HEK293T (cell line): ENCODE measurements around the gene CHST15.

Experiments
- CTCF ChIA-PET: fragments of 350-600 bp; formaldehyde crosslinking; extraction: SDS; loops from one replicate; lab custom pipeline; 2021; ENCODE audit warnings: antibody characterized with exemption, inconsistent platforms; lab: Yijun Ruan, JAX
- POLR2A ChIA-PET: fragments of 350-600 bp; formaldehyde crosslinking; extraction: SDS; loops from one replicate; lab custom pipeline; 2020; ENCODE audit warnings: antibody characterized with exemption, inconsistent platforms; lab: Yijun Ruan, JAX
- DNase-seq: peaks from one replicate; pipeline ENCODE4 v3.0.0; 2012; ENCODE audit warnings: mixed read lengths; ENCODE audit errors: extremely low spot score
- ARNT ChIP-seq: fragments of 450-650 bp; IDR thresholded peaks from 2 replicates; pipeline ENCODE4 v1.6.1; 2017; ENCODE audit warnings: mild to moderate bottlenecking
- BHLHE40 ChIP-seq: fragments of 450-650 bp; IDR thresholded peaks from 2 replicates; pipeline ENCODE4 v1.6.1; 2016; ENCODE audit warnings: mild to moderate bottlenecking, moderate library complexity, borderline replicate concordance
- CTBP1 ChIP-seq: fragments of 450-650 bp; IDR thresholded peaks from 2 replicates; pipeline ENCODE4 v1.6.1; 2016; ENCODE audit warnings: borderline replicate concordance
- ELF4 ChIP-seq: fragments of 450-650 bp; IDR thresholded peaks from 2 replicates; pipeline ENCODE4 v1.6.1; 2017; ENCODE audit warnings: antibody characterized with exemption
- FOXA1 ChIP-seq: fragments of 450-650 bp; IDR thresholded peaks from 2 replicates; pipeline ENCODE4 v1.6.1; 2016; ENCODE audit warnings: mild to moderate bottlenecking
- FOXK2 ChIP-seq: fragments of 450-650 bp; IDR thresholded peaks from 2 replicates; pipeline ENCODE4 v1.6.1; 2016; ENCODE audit warnings: mild to moderate bottlenecking
- FOXM1 ChIP-seq: fragments of 450-650 bp; IDR thresholded peaks from 2 replicates; pipeline ENCODE4 v1.6.1; 2017; ENCODE audit warnings: mild to moderate bottlenecking, borderline replicate concordance
- HDGF ChIP-seq: fragments of 450-650 bp; IDR thresholded peaks from 2 replicates; pipeline ENCODE4 v1.6.1; 2017; ENCODE audit warnings: antibody characterized with exemption, borderline replicate concordance
- L3MBTL2 ChIP-seq: fragments of 450-650 bp; conservative IDR thresholded peaks from 2 replicates; pipeline ENCODE4 v1.6.1; 2016; ENCODE audit warnings: mild to moderate bottlenecking
- LEF1 ChIP-seq: fragments of 450-650 bp; IDR thresholded peaks from 2 replicates; pipeline ENCODE4 v1.6.1; 2017; ENCODE audit warnings: mild to moderate bottlenecking, borderline replicate concordance
- NFRKB ChIP-seq: fragments of 450-650 bp; IDR thresholded peaks from 2 replicates; pipeline ENCODE4 v1.6.1; 2016; ENCODE audit warnings: mild to moderate bottlenecking, moderate library complexity
- PKNOX1 ChIP-seq: fragments of 450-650 bp; IDR thresholded peaks from 2 replicates; pipeline ENCODE4 v1.6.1; 2016
- SP1 ChIP-seq: fragments of 450-650 bp; IDR thresholded peaks from 2 replicates; pipeline ENCODE4 v1.6.1; 2017
- SUZ12 ChIP-seq: fragments of 450-650 bp; IDR thresholded peaks from 2 replicates; pipeline ENCODE4 v1.6.1; 2016; ENCODE audit warnings: mild to moderate bottlenecking
- TARDBP ChIP-seq: fragments of 450-650 bp; IDR thresholded peaks from 2 replicates; pipeline ENCODE4 v1.6.1; 2016
- ZNF384 ChIP-seq: fragments of 450-650 bp; IDR thresholded peaks from 2 replicates; pipeline ENCODE4 v1.6.1; 2016

Gene CHST15

DNA sequence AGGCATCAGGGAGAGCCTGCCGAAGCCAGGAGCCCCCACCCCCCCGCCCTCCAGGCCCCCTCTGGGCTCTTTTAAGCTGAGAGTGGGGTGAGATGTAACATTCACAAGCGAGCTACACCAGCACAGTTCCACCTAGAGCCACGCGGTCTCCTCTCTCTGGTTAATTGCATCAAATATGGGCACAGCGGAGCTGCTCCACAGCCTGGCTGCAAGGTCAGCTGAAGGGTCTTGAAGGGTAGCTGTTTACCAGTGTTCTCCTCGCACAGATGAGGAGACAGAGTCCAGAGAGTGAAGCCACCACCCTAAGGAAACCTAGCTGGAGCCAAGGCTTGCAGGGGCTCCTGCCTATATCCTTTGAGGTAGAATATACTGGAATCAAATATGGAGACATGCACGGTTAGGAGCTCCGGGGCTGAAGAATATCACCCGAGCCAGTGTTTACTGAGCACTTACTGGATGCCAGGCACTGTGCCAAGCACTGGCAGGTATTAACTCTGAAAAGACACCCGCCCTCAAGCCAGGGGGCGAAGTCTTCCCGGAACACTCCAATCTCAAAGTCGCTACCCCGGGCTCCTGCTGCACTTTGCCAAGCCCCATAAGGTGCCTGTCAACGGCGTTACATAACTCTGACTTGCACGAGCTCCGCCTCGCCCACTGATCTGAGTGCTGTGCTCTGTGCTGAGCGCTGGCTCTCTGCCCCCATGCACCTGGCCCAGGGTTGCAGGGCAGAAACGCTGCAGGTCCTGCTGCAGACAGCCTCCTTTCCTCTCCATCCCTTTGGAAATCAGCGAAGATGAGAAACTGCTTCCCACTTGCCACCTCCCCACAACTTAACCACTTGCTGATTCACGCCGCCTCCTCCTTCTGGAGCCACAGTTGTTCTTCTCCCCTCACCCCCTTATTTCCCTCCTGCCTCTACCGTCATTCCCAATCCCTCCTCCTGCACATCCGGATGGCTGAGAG is 5.4 kb downstream of the CHST15 start:
- CTCF ChIA-PET, result interaction anchor here (0.6 kb wide), 1 partner anchor 21 kb away, joined by 4 read pairs; no protein-coding TSS in a partner anchor
- DNase-seq, result no peak
- no peak for TF ChIP-seq L3MBTL2
- no peak for TF ChIP-seq TARDBP
- no peak for TF ChIP-seq PKNOX1
- no peak for TF ChIP-seq FOXM1
- no peak for TF ChIP-seq FOXA1
- TF ChIP-seq FOXK2, result no peak
- no peak for TF ChIP-seq ARNT
- no peak for TF ChIP-seq HDGF
- no peak for TF ChIP-seq ELF4
- TF ChIP-seq SUZ12, result no peak
- TF ChIP-seq BHLHE40, result no peak
- TF ChIP-seq SP1, result no peak
- no peak for TF ChIP-seq LEF1
- TF ChIP-seq CTBP1, result no peak
- POLR2A ChIA-PET, result no interaction called here

DNA sequence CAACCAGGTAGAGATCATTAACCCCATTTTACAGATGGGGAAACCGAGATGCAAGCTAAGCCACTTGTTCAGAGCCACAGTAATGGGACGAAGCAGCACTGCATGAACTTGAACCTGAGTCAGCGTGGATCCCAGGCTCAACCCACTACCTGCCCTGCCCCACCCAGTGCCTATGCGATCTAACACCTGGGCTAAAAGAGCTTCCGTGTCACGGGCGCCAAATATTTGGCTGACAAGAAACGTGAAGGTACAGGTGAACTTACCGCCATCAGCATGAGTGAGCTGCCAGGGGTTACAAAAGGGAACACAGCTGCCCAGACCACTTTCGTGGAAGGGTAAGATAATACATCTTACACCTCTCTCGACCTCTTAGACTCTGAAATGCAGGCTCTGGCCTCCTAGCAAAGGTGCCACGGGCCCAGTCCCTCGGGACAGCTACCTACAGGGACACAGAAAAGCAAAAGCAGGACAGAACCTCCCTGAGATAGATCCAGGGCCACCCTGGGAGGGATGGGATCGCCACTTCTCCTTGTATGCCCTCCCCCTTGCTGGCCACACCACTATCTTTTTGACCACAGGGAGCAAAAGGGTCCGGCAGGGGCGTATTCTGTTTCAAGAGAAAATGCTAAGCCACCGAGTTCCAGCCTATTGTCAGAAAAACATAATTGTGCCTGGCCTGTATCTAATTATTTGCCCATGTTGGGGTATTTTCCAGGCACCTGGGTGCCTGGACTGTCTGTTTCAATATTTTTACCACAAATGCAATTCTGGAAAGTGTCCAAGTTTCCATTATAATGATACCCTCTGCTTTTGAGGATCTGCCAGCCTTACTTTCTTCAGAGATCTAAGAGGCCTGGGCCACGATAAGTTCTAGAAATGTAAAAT is 6.4 kb downstream of the CHST15 start:
- CTCF ChIA-PET, result no interaction called here
- TF ChIP-seq ZNF384, result no peak
- no peak for TF ChIP-seq PKNOX1
- TF ChIP-seq CTBP1, result no peak
- no peak for TF ChIP-seq FOXK2
- TF ChIP-seq NFRKB, result no peak
- no peak for TF ChIP-seq ELF4
- TF ChIP-seq HDGF, result no peak
- no peak for TF ChIP-seq FOXA1
- TF ChIP-seq BHLHE40, result no peak
- TF ChIP-seq SUZ12, result no peak
- TF ChIP-seq TARDBP, result no peak
- no peak for DNase-seq
- POLR2A ChIA-PET, result no interaction called here

DNA sequence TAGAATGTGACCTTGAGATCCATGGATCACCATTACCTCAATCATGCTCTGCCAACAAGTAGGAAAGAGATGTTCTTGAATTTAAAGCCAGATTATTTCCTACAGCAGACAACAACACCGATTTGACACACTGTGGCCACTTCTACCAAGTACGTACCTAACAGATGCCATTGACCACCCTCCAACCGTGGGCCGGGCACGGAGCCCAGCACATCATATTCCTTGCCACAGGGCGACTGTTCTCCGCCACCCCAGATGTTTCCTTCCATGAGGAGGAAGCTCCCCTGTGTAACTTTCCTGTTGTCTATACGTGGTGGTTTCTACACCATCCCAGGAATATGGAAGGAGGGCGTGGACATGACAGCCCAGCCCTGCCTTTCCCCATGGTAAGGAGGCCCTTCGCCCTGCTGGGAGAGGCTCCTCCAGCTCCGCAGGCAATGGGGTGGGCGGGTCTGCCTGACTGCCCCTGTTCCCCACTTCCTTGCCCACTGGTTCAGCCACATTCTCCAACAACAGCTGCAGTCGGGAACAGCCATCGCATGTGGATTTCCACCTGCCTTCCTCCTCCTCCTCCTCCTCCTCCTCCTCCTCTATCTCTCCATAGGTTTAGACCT is 7.2 kb downstream of the CHST15 start:
- ChIA-PET POLR2A (no interaction called here), CTCF (no interaction called here)
- TF ChIP-seq SUZ12 (no peak), HDGF (no peak), ARNT (no peak), SP1 (no peak), L3MBTL2 (no peak), FOXA1 (no peak), CTBP1 (no peak), NFRKB (no peak), BHLHE40 (no peak), ELF4 (no peak), FOXK2 (no peak), TARDBP (no peak)
- DNase-seq, result no peak

GRCh38 chr10:124085680-124086079 is 7.7 kb downstream of the CHST15 start:
- ChIA-PET POLR2A (no interaction called here), CTCF (no interaction called here)
- TF ChIP-seq PKNOX1 (no peak), SP1 (no peak), L3MBTL2 (no peak), LEF1 (no peak), ELF4 (no peak)
- no peak for DNase-seq

- no peak for DNase-seq
- POLR2A ChIA-PET, result interaction anchor here (1.4 to 1.7 kb wide), 2 partner anchors 8 to 10 kb away, joined by 3 to 6 read pairs; partner anchors contain the start of gene CHST15
- CTCF ChIA-PET, result interaction anchor here (1.1 kb wide), 1 partner anchor 304 kb away, joined by 3 read pairs; no protein-coding TSS in a partner anchor
- TF ChIP-seq L3MBTL2 (no peak), FOXA1 (no peak), SP1 (no peak), SUZ12 (no peak), TARDBP (no peak), NFRKB (no peak), PKNOX1 (no peak)
Observed at GRCh38 chr10:124084708-124085107, 8.7 kb downstream of the CHST15 start.
